ENCODE results near the gene UNC13C.

Gene UNC13C

DNA sequence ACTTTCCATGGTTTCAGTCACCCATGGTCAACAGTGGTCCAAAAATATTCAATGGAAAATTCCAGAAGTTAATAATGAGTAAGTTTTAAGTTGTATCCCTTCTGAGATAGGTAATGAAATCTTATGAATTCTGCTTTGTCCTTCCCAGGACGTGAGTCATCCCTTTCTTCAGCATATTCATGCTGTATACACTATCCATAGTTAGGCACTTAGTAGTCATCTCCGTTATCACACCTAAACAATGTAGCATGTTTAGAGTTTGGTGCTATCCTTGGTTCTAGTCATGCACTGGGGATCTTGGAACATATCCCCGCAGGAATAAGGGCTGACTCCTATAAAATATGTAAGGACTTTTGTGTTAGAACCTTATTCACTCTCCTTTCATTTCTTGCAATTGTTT is 153.2 kb downstream of the UNC13C start:
- no peak for DNase-seq

DNA sequence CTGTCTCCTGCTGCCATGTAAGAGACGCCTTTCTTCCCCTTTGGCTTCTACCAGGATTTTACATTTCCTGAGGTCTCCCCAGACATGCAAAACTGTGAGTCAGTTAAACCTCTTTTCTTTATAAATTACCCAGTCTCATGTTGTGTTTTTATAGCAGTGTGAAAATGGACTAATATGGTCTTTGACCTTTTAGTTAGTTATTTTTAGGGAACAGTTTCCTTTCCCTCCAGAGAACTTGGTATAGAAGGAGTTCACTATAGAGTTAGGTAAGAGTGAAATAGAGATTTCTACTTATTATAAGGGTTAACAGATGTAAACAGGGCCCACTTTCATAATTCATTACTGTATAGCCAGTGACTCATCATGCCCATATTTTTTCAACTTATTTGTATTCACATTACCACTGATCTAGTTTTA is 170.9 kb downstream of the UNC13C start:
- no peak for DNase-seq

GRCh38 chr15:54150255-54150654 is 172.0 kb downstream of the UNC13C start:
- DNase-seq = no peak

- DNase-seq = no peak
Measured at GRCh38 chr15:54159012-54159411, 180.8 kb downstream of the UNC13C start.

GRCh38 chr15:54187325-54187724 is 209.1 kb downstream of the UNC13C start:
- DNase-seq = no peak

DNA sequence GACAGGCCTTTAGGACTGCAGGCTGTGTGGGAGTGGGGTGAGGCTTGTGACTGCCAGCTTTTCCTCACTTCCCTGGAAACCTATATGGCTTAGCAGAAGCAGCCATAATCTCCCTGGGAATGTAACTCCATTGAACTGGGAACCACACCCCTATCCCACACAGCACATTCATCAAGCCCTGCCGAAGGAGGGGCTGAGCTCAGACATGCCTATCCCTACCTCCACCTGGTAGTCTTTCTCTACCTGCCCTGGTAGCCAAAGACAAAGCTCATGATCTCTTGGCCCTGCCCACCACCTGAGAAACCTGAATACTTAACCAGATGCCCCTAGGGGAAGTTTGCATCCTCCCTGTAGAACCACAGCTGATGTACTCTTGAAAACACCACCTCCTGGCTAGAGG is 219.8 kb downstream of the UNC13C start:
- no peak for DNase-seq

- no peak for DNase-seq
Measured at GRCh38 chr15:54206586-54207321, 228.5 kb downstream of the UNC13C start.

DNA sequence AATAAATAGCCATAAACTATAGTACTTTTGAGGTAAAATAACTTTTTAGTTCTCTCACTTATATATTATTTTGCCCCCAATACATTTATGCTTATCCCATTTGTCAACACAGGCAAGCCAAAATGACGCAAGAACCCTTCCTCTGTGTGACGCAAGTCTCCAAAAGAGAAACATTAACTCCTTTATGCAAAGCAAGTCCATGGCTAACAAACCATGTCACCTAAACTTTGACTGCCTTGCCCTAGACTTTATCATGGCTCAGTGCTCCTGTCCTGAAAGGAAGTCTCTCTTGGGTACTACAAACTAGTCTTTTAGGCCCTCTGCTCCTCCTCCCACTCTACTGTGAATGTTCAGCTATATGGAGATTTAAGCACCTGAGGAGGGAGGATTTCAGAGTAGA is 230.5 kb downstream of the UNC13C start:
- no peak for DNase-seq

- DNase-seq = no peak
Measured at GRCh38 chr15:54212635-54213034, 234.4 kb downstream of the UNC13C start.

DNA sequence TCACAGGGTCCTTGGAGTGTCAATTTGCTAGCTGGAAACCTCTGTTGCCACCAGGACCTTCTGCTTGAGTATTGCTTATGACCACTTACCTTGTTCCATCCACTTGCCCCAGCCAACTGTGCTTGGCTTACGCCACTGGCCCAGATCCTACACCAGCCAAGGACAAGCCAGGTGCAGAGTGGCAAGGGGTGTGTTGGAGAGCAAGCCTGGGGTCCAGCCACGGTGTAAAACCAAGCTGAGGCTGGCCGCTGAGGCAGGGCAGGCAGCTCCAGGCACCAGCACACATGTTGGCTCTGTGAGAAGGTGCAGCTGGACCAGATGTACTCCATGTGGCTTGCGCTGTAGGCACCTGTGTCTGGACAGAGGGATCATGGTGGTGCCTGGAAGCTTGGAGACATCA is 248.2 kb downstream of the UNC13C start:
- DNase-seq = no peak

DNA sequence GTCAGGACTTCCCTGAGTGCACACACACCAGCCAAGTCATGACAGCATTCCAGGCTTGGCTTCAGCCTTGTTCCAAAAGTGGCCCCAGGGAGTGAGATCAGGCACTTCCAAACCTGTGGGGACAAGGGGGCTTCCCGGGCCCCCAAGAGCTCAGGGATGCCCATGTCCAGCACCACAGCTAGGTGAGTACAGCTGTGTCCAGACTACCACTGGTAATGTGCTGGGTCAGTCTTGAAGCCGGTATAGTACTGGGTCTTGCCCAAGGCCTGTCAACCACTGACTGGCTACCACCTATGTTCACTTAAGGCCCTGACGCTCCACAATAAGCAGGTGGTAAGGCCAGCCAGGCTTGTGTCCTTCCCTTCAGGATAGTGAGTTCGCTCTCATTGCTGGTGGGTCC is 249.3 kb downstream of the UNC13C start:
- DNase-seq = no peak

GRCh38 chr15:54250326-54250725 is 272.1 kb downstream of the UNC13C start:
- DNase-seq = no peak

- DNase-seq = no peak
Measured at GRCh38 chr15:54256190-54256589, 277.9 kb downstream of the UNC13C start.

GRCh38 chr15:54273928-54274327 is 295.7 kb downstream of the UNC13C start:
- DNase-seq = no peak

GRCh38 chr15:54277834-54278233 is 299.6 kb downstream of the UNC13C start:
- no peak for DNase-seq

DNA sequence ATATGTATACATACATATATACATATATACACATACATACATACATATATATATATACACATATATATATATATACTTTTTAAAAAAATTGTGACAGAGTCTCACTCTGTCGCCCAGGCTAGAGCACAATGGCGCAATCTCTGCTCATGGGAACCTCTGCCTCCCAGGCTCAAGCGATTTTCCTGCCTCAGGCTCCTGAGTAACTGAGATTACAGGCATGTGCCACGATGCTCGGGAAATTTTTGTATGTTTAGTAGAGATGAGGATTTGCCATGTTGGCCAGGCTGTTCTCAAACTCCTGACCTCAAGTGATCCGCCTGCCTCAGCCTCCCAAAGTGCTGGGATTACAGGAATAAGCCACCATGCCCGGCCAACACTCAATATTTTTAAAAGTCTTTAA is 302.5 kb downstream of the UNC13C start:
- no peak for DNase-seq

- DNase-seq = no peak
Measured at GRCh38 chr15:54282228-54282836, 304.1 kb downstream of the UNC13C start.

- DNase-seq = no peak
Measured at GRCh38 chr15:54288049-54288448, 309.8 kb downstream of the UNC13C start.

DNA sequence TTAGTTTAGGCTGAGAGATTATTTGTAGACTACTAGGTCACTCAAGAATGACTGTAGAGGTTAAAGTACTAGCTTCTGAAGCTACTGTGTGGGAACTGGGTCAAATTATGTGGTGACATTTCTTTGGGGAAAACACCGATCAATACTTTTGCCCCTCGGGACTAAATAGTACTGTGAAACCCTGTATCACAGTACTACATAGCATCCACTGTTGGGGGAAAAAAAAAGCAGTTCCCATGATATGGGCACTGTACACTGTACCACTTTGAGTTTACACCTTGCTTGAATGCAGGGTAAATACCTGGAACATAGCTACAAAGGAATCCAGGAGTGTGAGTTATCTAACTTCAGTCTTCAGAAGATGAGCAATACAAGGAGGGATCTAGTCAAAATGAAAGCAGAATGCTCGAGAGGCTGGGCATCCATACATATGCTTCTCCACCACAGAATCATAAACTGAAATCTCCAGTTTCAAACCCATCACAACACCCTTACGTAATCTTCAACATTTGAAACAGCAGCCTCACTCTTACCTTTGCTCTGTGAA is 311.4 kb downstream of the UNC13C start:
- no peak for DNase-seq

- no peak for DNase-seq
Measured at GRCh38 chr15:54298396-54298795, 320.2 kb downstream of the UNC13C start.

GRCh38 chr15:54304321-54304720 is 326.1 kb downstream of the UNC13C start:
- DNase-seq = no peak

DNA sequence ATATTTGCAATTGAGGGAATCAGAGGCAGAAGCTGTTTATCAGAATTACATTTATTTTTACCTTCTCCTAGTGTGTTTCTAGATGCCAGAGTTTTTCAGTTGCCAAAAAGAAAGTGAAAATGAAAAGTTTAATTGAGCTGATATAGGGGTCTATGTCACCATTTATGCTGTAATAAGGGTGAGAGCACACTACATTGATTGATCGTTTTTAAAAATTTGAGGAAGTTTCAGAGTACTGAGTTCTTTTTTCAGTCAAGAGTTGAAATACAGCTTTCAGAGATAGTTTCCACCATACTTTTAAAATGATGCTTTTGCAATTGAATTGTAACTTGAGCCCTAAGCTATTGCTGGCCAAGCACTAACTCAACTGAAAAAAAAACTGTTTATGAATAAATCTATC is 326.9 kb downstream of the UNC13C start:
- no peak for DNase-seq

GRCh38 chr15:54307252-54307902 is 329.1 kb downstream of the UNC13C start:
- DNase-seq = no peak

DNA sequence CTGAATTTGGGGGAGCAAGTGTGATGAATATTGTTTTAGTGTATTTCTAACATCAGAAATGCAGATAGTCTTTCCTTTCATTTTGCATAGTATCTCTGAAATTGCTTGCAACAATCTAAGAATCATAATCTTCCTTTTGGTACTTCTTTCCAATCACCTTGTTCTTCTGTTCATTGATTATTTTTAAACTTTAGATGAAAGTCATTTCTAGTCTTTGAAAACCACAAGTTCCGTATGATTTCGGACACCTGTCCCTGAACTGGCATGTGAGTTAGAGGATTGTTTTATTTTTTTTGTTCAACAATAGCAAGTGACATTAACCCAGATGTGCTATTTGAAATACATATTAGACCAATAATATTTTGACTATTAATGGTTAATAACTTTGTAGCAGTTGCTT is 329.7 kb downstream of the UNC13C start:
- no peak for DNase-seq
